Neural cell (in vitro differentiated cells): ENCODE results near the gene SLC28A1. TPM values are rescaled to one million over a fixed set of nuclear protein-coding genes. Genes with fewer than 3 reads are reported as not detected.

ENCODE experiments used
- H2AFZ ChIP-seq: fragments of 200-600, 300-800 bp; sonication (generic), shearing (Covaris generic); 2 replicates; pipeline ENCODE4 v1.6.0; 2014; ENCODE audit warnings: low read depth, mild to moderate bottlenecking, antibody characterized with exemption, low read length, moderate library complexity
- H3F3A ChIP-seq: fragments of 200-600 bp; shearing (Covaris generic); 2 replicates; pipeline ENCODE4 v1.6.1; 2016; ENCODE audit warnings: mild to moderate bottlenecking, moderate library complexity, mixed read lengths, antibody characterized with exemption, low read length; ENCODE audit not compliant: insufficient read depth, poor library complexity, severe bottlenecking
- H3K27ac ChIP-seq: fragments of 200-600, 300-800 bp; sonication (generic), shearing (Covaris generic); 2 replicates; pipeline ENCODE4 v1.5.1; 2014; ENCODE audit warnings: mild to moderate bottlenecking, low read length, moderate library complexity
- H3K27me3 ChIP-seq: fragments of 300-800, 200-600 bp; sonication (generic), shearing (Covaris generic); 2 replicates; pipeline ENCODE4 v1.6.0; 2014; ENCODE audit warnings: mild to moderate bottlenecking, low read depth, low read length, moderate library complexity; ENCODE audit not compliant: insufficient read depth
- H3K36me3 ChIP-seq: fragments of 300-800, 200-600 bp; sonication (generic), shearing (Covaris generic); 2 replicates; pipeline ENCODE4 v1.5.1; 2014; ENCODE audit warnings: mild to moderate bottlenecking, antibody characterized with exemption, low read length, moderate library complexity; ENCODE audit not compliant: insufficient read depth
- H3K4me2 ChIP-seq: fragments of 300-800, 200-600 bp; sonication (generic), shearing (Covaris generic); 2 replicates; pipeline ENCODE4 v1.6.0; 2014; ENCODE audit warnings: mild to moderate bottlenecking, low read length
- H3K4me3 ChIP-seq: fragments of 300-800, 200-600 bp; sonication (generic), shearing (Covaris generic); 2 replicates; pipeline ENCODE4 v1.5.1; 2014; ENCODE audit warnings: mild to moderate bottlenecking, low read length, moderate library complexity
- H3K79me2 ChIP-seq: fragments of 200-600 bp; shearing (Covaris generic); replicated peaks from 2 replicates; pipeline ENCODE4 v1.6.0; 2014; ENCODE audit warnings: mild to moderate bottlenecking, low read length, moderate library complexity; ENCODE audit not compliant: insufficient read depth
- H3K9ac ChIP-seq: fragments of 300-800, 200-600 bp; sonication (generic), shearing (Covaris generic); 2 replicates; pipeline ENCODE4 v1.6.1; 2016; ENCODE audit warnings: mild to moderate bottlenecking, low read length, mixed read lengths
- H3K9me2 ChIP-seq: fragments of 200-600 bp; shearing (Covaris generic); 2 replicates; pipeline ENCODE4 v1.6.1; 2016; ENCODE audit warnings: mild to moderate bottlenecking, low read length, mixed read lengths; ENCODE audit not compliant: insufficient read depth
- H3K9me3 ChIP-seq: fragments of 200-600, 300-800 bp; sonication (generic), shearing (Covaris generic); 2 replicates; pipeline ENCODE4 v1.6.1; 2016; ENCODE audit warnings: mild to moderate bottlenecking, mixed run types, low read length, moderate library complexity, mixed read lengths
- H4K20me1 ChIP-seq: fragments of 200-600 bp; shearing (Covaris generic); 2 replicates; pipeline ENCODE4 v1.6.1; 2016; ENCODE audit warnings: mild to moderate bottlenecking, mixed run types; ENCODE audit not compliant: insufficient read depth
- CTCF ChIP-seq: fragments of 450-650 bp; IDR thresholded peaks from 2 replicates; pipeline ENCODE4 v1.5.1; 2014; ENCODE audit warnings: antibody characterized with exemption, mild to moderate bottlenecking, moderate library complexity; ENCODE audit not compliant: poor library complexity, severe bottlenecking
- EP300 ChIP-seq: fragments of 450-650 bp; conservative IDR thresholded peaks from 2 replicates; pipeline ENCODE4 v1.6.1; 2014; ENCODE audit warnings: antibody characterized with exemption, mild to moderate bottlenecking, moderate library complexity; ENCODE audit not compliant: poor library complexity, severe bottlenecking
- EZH2 ChIP-seq: fragments of 200-600, 300-800 bp; shearing (Covaris generic), sonication (generic); IDR thresholded peaks from 2 replicates; pipeline ENCODE4 v1.6.1; 2014; ENCODE audit warnings: antibody characterized with exemption, low read length, borderline replicate concordance, mild to moderate bottlenecking; ENCODE audit not compliant: insufficient read depth, poor library complexity, severe bottlenecking
- MXI1 ChIP-seq: fragments of 450-650 bp; conservative IDR thresholded peaks from 2 replicates; pipeline ENCODE4 v1.6.1; 2014; ENCODE audit warnings: antibody characterized with exemption, mild to moderate bottlenecking; ENCODE audit not compliant: poor library complexity, severe bottlenecking
- POLR2AphosphoS5 ChIP-seq: IDR thresholded peaks from 2 replicates; pipeline ENCODE4 v1.6.1; 2012
- RAD21 ChIP-seq: fragments of 450-650 bp; conservative IDR thresholded peaks from 2 replicates; pipeline ENCODE4 v1.6.1; 2014; ENCODE audit warnings: antibody characterized with exemption, mild to moderate bottlenecking, moderate library complexity
- REST ChIP-seq: IDR thresholded peaks from 2 replicates; pipeline ENCODE4 v1.6.1; 2012; ENCODE audit warnings: borderline replicate concordance
- SMC3 ChIP-seq: fragments of 450-650 bp; conservative IDR thresholded peaks from 2 replicates; pipeline ENCODE4 v1.6.1; 2014; ENCODE audit warnings: antibody characterized with exemption, mild to moderate bottlenecking, moderate library complexity; ENCODE audit not compliant: poor library complexity
- TAF1 ChIP-seq: IDR thresholded peaks from 2 replicates; pipeline ENCODE4 v1.6.1; 2012; ENCODE audit warnings: low read depth
- polyA plus RNA-seq: library from polyadenylated mRNA; depleted of rRNA; stranded (reverse); fragments of >200 nt; gene quantifications from 2 replicates; pipeline ENCODE4 v1.2.3, GENCODE V29; 2014

The SLC28A1 gene
- polyA plus RNA-seq, 1 donor from 2014 or later, result not detected

GRCh38 chr15:84950570-84951111, 66.2 kb downstream of the SLC28A1 start:
- no peak overlapping the region for H3K9ac ChIP-seq
- H4K20me1 ChIP-seq, result no peaks in the 10 kb centered on the region
- TF ChIP-seq REST (no peak), CTCF (no peak), RAD21 (no peak), SMC3 (no peak), EZH2 (no peak), TAF1 (no peak), MXI1 (no peak), EP300 (no peak), POLR2AphosphoS5 (no peak)
- H3K27ac ChIP-seq, result no peak overlapping the region
- no peaks in the 10 kb centered on the region for H3K27me3 ChIP-seq
- H3K4me2 ChIP-seq, result no peak overlapping the region
- no peaks in the 10 kb centered on the region for H3F3A ChIP-seq
- no peaks in the 10 kb centered on the region for H3K36me3 ChIP-seq
- H2AFZ ChIP-seq, result no peak overlapping the region
- H3K79me2 ChIP-seq, result no peaks in the 10 kb centered on the region
- H3K9me3 ChIP-seq, result no peaks in the 10 kb centered on the region
- H3K9me2 ChIP-seq, result no peaks in the 10 kb centered on the region
- no peak overlapping the region for H3K4me3 ChIP-seq

GRCh38 chr15:84951736-84952135, 67.3 kb downstream of the SLC28A1 start:
- H3K36me3 ChIP-seq, result no peaks in the 10 kb centered on the region
- no peaks in the 10 kb centered on the region for H3K9me2 ChIP-seq
- H3K4me2 ChIP-seq, result no peak overlapping the region
- no peak for TF ChIP-seq POLR2AphosphoS5
- no peak for TF ChIP-seq MXI1
- no peak for TF ChIP-seq RAD21
- TF ChIP-seq REST, result no peak
- no peak for TF ChIP-seq CTCF
- TF ChIP-seq TAF1, result no peak
- TF ChIP-seq EZH2, result no peak
- no peak for TF ChIP-seq EP300
- TF ChIP-seq SMC3, result no peak
- no peaks in the 10 kb centered on the region for H4K20me1 ChIP-seq
- H3F3A ChIP-seq, result no peaks in the 10 kb centered on the region
- no peaks in the 10 kb centered on the region for H3K9me3 ChIP-seq
- H2AFZ ChIP-seq, result no peak overlapping the region
- H3K27me3 ChIP-seq, result no peaks in the 10 kb centered on the region
- H3K9ac ChIP-seq, result no peak overlapping the region
- H3K4me3 ChIP-seq, result no peak overlapping the region
- no peaks in the 10 kb centered on the region for H3K79me2 ChIP-seq
- H3K27ac ChIP-seq, result no peak overlapping the region
